H1 (cell line): ENCODE measurements around the gene ZMAT5. TPM values are rescaled to one million over a fixed set of nuclear protein-coding genes. Genes with fewer than 3 reads are reported as not detected.

Experiments
- POLR2A ChIP-seq, 2 experiments: IDR thresholded peaks; 1 replicate in 1 of 2; 2 replicates in 1 of 2; pipeline ENCODE4 v1.6.1; 2011; ENCODE audit warnings: low read depth in 2 of 2, low read length in 2 of 2, mild to moderate bottlenecking in 2 of 2; ENCODE audit errors: control extremely low read depth in 1 of 2
- RFX5 ChIP-seq: IDR thresholded peaks from 2 replicates; pipeline ENCODE4 v1.6.1; 2011; ENCODE audit warnings: low read depth, low read length, improper control_type of control experiment, borderline replicate concordance
- RXRA ChIP-seq: IDR thresholded peaks from 2 replicates; pipeline ENCODE4 v1.6.1; 2011; ENCODE audit warnings: low read depth, mild to moderate bottlenecking, low read length, moderate library complexity; ENCODE audit not compliant: insufficient read depth
- SIRT6 ChIP-seq: IDR thresholded peaks from one replicate; pipeline ENCODE4 v1.7.1; 2012; ENCODE audit warnings: low read length, inconsistent platforms
- SP2 ChIP-seq: IDR thresholded peaks from 2 replicates; pipeline ENCODE4 v1.6.1; 2012; ENCODE audit warnings: mild to moderate bottlenecking, low read length, inconsistent platforms
- SRF ChIP-seq: IDR thresholded peaks from 2 replicates; pipeline ENCODE4 v1.6.1; 2011; ENCODE audit warnings: mild to moderate bottlenecking, low read depth, low read length, moderate library complexity
- polyA plus RNA-seq, 7 experiments: library from polyadenylated mRNA; depleted of rRNA in 3 of 7; stranded (reverse) in 5 of 7; unstranded in 2 of 7; fragments of >200 nt in 5 of 7; fragments of 200-250 nt in 2 of 7; gene quantifications; 1 replicate in 5 of 7; 2 replicates in 1 of 7; 4 replicates in 1 of 7; pipeline versions ENCODE4 v1.2.1 to v1.2.3, GENCODE V29; 2011 to 2013; ENCODE audit warnings: missing spikeins in 2 of 7, mixed read lengths in 2 of 7
- total RNA-seq: library from RNA; stranded (reverse); fragmentation: NEBNext Ultra II Directional; extraction: Animal tissue kit (Norgen Biotek cat#: 25700); gene quantifications from 2 replicates; pipeline ENCODE4 v1.2.1, GENCODE V29; 2021

Gene ZMAT5
- total and polyA plus RNA-seq, 2 of the 8 experiments (the other 6 are each of a cell fraction or from before 2014, with no cell fraction given): 14.0 to 38.3 TPM

DNA sequence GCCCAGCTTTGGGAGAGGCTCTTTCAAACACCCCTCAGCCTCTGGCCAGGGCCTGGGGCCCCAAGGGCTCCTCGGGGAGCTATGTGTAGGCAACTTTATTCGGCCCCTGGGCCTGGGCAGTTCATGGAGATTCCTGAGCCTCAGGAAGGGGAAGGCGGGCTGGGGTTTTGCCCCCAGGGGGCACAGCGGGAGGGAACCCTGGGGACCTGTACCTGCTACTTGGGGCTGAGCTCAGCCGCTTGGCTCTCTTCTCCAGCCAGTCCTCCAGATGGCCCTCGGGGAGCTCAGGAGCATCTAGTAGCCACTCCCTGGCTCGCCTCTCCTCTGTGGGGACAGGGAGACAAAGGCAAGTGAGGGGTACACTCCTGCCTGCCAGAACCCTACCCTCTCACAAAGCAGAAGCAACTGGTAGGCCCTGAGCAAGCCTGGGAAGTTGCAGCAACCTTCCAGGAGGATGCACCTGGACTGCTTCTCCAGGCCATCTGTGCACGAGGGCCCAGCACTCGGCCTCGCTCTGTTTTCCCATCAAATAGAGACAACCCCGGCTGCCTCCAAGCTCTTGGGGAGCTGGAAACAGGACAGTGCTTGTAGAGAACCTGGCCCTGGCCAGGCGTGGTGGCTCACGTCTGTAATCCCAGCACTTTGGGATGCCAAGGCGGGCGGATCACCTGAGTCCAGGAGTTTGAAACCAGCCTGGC lies 28.5 kb downstream of the ZMAT5 start (continued):
- TF ChIP-seq SIRT6 (no peak), RFX5 (no peak), SP2 (no peak), POLR2A (IDR thresholded peaks at IDR 0.05; ENCODE audit: control extremely low read depth in 1 of 2, low read depth in 2 of 2, low read length in 2 of 2) (no peak), SRF (no peak), RXRA (no peak)
- TF ChIP-seq, all 59 proteins: peak for 0
